CD4-positive, alpha-beta T cell (primary cell): Measurements from ENCODE around the gene SCUBE1. TPM values are rescaled to one million over a fixed set of nuclear protein-coding genes. Genes with fewer than 3 reads are reported as not detected.

Experiments used
- ATAC-seq: fragments of 200-7000 bp; cut with Tn5 transposase; one replicate; pipeline ENCODE4 v1.10.0; 2022; ENCODE audit warnings: mild to moderate bottlenecking; ENCODE audit not compliant: poor library complexity
- CTCF ChIA-PET: fragments of 350-600 bp; sonication (Branson Sonifier 250); formaldehyde crosslinking; loops from one replicate; lab custom pipeline; 2021; ENCODE audit warnings: antibody characterized with exemption, inconsistent platforms; lab: Charles Lee
- POLR2A ChIA-PET: fragments of 350-600 bp; sonication (Branson Sonifier 250); formaldehyde crosslinking; loops from one replicate; lab custom pipeline; 2021; ENCODE audit warnings: antibody characterized with exemption, inconsistent platforms; lab: Charles Lee
- DNase-seq, 14 experiments: peaks; one replicate each; pipeline ENCODE4 v3.0.0-alpha.2; 2013 to 2020; ENCODE audit warnings: mixed read lengths in 2 of 14
- H3K27ac ChIP-seq, 2 donors: one replicate each; pipeline versions ENCODE4 v1.5.1 to v1.7.0; 2013; ENCODE audit warnings: low read length in 2 of 2, low read depth in 1 of 2, mild to moderate bottlenecking in 1 of 2
- H3K27me3 ChIP-seq, 2 experiments: 1 replicate in 1 of 2; 2 replicates in 1 of 2; pipeline versions ENCODE4 v1.6.1 to v1.7.0; 2013; ENCODE audit warnings: low read length in 2 of 2, control low read depth in 1 of 2, mild to moderate bottlenecking in 1 of 2, moderate library complexity in 1 of 2; ENCODE audit not compliant: insufficient read depth in 2 of 2, control insufficient read depth in 1 of 2
- H3K36me3 ChIP-seq: one replicate; pipeline ENCODE4 v1.6.1; 2013; ENCODE audit warnings: low read length, control low read depth; ENCODE audit not compliant: insufficient read depth
- H3K4me1 ChIP-seq: one replicate; pipeline ENCODE4 v1.6.1; 2013; ENCODE audit warnings: low read length, control low read depth; ENCODE audit not compliant: insufficient read depth
- H3K4me3 ChIP-seq: one replicate; pipeline ENCODE4 v1.5.1; 2013; ENCODE audit warnings: mild to moderate bottlenecking, low read length, moderate library complexity
- H3K9me3 ChIP-seq, 2 experiments: 1 replicate in 1 of 2; 2 replicates in 1 of 2; pipeline versions ENCODE4 v1.6.1 to v1.7.0; 2013; ENCODE audit warnings: low read length in 2 of 2, mild to moderate bottlenecking in 2 of 2, control low read depth in 1 of 2, moderate library complexity in 1 of 2; ENCODE audit not compliant: control insufficient read depth in 1 of 2, insufficient read depth in 1 of 2
- H3K27ac Mint-ChIP-seq: one replicate; pipeline ENCODE4 v1.8.0; 2020; ENCODE audit warnings: mixed read lengths
- H3K27me3 Mint-ChIP-seq: one replicate; pipeline ENCODE4 v1.8.0; 2021; ENCODE audit warnings: mixed read lengths
- H3K36me3 Mint-ChIP-seq: one replicate; pipeline ENCODE4 v1.8.0; 2021; ENCODE audit warnings: low read depth, mixed read lengths
- H3K4me1 Mint-ChIP-seq: one replicate; pipeline ENCODE4 v1.8.0; 2021; ENCODE audit warnings: low read depth, mixed read lengths
- H3K4me3 Mint-ChIP-seq: one replicate; pipeline ENCODE4 v1.8.0; 2020; ENCODE audit warnings: mild to moderate bottlenecking, mixed read lengths
- H3K9me3 Mint-ChIP-seq: one replicate; pipeline ENCODE4 v1.8.0; 2020; ENCODE audit warnings: mixed read lengths
- intact Hi-C, 2 experiments: fragments of 100-400 bp; cut with DNase I in 1 of 2; cut with micrococcal nuclease in 1 of 2; formaldehyde crosslinking; loops; one replicate each; pipeline versions ENCODE4 v1.15.1 to v1.9.0; 2023 to 2025; cut with DNase I, micrococcal nuclease
- total RNA-seq, 174 experiments: library from RNA in 2 of 174; stranded (reverse) in 2 of 174; gene quantifications; one replicate each; pipeline ENCODE4 v1.2.3 and lab custom pipeline; 2021 to 2026
- TF ChIP-seq, protein P1 (sequence below): fragments of 200-600 bp; IDR thresholded peaks from one replicate; pipeline ENCODE4 v1.8.0; 2022; ENCODE audit warnings: antibody characterized with exemption, mild to moderate bottlenecking

SCUBE1 gene
- total RNA-seq, 2 experiments from 2014 or later: not detected

GRCh38 chr22:43244803-43245527 lies 98.2 kb downstream of the SCUBE1 start:
- ChIA-PET POLR2A (no interaction called here), CTCF (no interaction called here)
- Mint-ChIP-seq H3K27ac (no peak overlapping the region), H3K36me3 (no peaks in the 10 kb centered on the region), H3K27me3 (no peaks in the 10 kb centered on the region), H3K4me3 (no peak overlapping the region), H3K4me1 (no peaks in the 10 kb centered on the region), H3K9me3 (no peaks in the 10 kb centered on the region)
- Histone ChIP-seq H3K27me3 (no peaks in the 10 kb centered on the region), H3K36me3 (no peaks in the 10 kb centered on the region), H3K4me1 (no peaks in the 10 kb centered on the region), H3K27ac (no peak overlapping the region), H3K9me3 (no peaks in the 10 kb centered on the region), H3K4me3 (no peak overlapping the region)
- intact Hi-C loops: no loop called here
- no peak for ATAC-seq
- no peak for DNase-seq
- TF ChIP-seq, protein P1, sequence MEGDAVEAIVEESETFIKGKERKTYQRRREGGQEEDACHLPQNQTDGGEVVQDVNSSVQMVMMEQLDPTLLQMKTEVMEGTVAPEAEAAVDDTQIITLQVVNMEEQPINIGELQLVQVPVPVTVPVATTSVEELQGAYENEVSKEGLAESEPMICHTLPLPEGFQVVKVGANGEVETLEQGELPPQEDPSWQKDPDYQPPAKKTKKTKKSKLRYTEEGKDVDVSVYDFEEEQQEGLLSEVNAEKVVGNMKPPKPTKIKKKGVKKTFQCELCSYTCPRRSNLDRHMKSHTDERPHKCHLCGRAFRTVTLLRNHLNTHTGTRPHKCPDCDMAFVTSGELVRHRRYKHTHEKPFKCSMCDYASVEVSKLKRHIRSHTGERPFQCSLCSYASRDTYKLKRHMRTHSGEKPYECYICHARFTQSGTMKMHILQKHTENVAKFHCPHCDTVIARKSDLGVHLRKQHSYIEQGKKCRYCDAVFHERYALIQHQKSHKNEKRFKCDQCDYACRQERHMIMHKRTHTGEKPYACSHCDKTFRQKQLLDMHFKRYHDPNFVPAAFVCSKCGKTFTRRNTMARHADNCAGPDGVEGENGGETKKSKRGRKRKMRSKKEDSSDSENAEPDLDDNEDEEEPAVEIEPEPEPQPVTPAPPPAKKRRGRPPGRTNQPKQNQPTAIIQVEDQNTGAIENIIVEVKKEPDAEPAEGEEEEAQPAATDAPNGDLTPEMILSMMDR: no peak

DNA sequence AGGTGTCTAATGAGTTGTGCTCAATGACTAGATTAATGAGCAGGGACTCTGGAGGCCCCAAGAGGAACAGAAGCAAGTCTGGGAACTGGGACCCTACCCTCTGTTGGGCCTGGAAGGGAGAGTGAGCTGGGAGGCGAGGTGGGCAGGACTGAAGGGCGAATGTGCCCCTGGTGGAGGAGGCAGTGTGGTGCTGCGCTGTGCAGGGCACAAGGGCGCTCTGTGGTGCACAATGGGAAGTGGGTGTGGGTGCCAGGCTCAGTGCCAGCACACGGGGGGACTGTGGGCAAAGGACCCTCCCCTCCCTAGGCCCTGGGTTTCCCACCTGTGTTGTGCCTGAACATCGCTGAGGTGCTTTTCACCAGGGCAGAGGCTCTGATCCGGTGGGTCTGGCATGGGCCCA lies 98.8 kb downstream of the SCUBE1 start:
- DNase-seq (no peak), ATAC-seq (no peak)
- ChIA-PET POLR2A (no interaction called here), CTCF (no interaction called here)
- no peaks in the 10 kb centered on the region for H3K27me3 ChIP-seq
- no peak overlapping the region for H3K27ac ChIP-seq
- H3K4me1 ChIP-seq: no peaks in the 10 kb centered on the region
- TF ChIP-seq, protein P1: no peak
- no peaks in the 10 kb centered on the region for H3K9me3 ChIP-seq
- Mint-ChIP-seq H3K27ac (no peak overlapping the region), H3K4me3 (no peak overlapping the region), H3K9me3 (no peaks in the 10 kb centered on the region), H3K27me3 (no peaks in the 10 kb centered on the region), H3K36me3 (no peaks in the 10 kb centered on the region), H3K4me1 (no peaks in the 10 kb centered on the region)
- H3K4me3 ChIP-seq: no peak overlapping the region
- H3K36me3 ChIP-seq: no peaks in the 10 kb centered on the region
- intact Hi-C loops: no loop called here

GRCh38 chr22:43243324-43243723 lies 99.8 kb downstream of the SCUBE1 start:
- Histone ChIP-seq H3K36me3 (no peaks in the 10 kb centered on the region), H3K27ac (no peak overlapping the region), H3K4me1 (no peaks in the 10 kb centered on the region), H3K27me3 (no peaks in the 10 kb centered on the region), H3K9me3 (no peaks in the 10 kb centered on the region), H3K4me3 (no peak overlapping the region)
- CTCF ChIA-PET: no interaction called here
- POLR2A ChIA-PET: no interaction called here
- intact Hi-C loops: no loop called here
- ATAC-seq (no peak), DNase-seq (no peak)
- no peaks in the 10 kb centered on the region for H3K36me3 Mint-ChIP-seq
- no peaks in the 10 kb centered on the region for H3K4me1 Mint-ChIP-seq
- H3K27me3 Mint-ChIP-seq: no peaks in the 10 kb centered on the region
- no peak overlapping the region for H3K4me3 Mint-ChIP-seq
- H3K27ac Mint-ChIP-seq: no peak overlapping the region
- TF ChIP-seq, protein P1: no peak
- no peaks in the 10 kb centered on the region for H3K9me3 Mint-ChIP-seq
